HPDE6-E6E7 (cell line): ENCODE data around the gene PDLIM5.
"Not testable (repeated sequence)": the region's sequence is repeated elsewhere in the genome, so short reads cannot be mapped to it uniquely, and the experiment has no call there.

Source experiments
- DNase-seq: peaks from one replicate; pipeline ENCODE4 v3.0.0; 2011; ENCODE audit warnings: missing footprints; ENCODE audit errors: extremely low spot score

PDLIM5 gene

GRCh38 chr4:94528792-94529451 is 77.2 kb downstream of the PDLIM5 start:
- DNase-seq = no peak

- DNase-seq = no peak
Measured at GRCh38 chr4:94530073-94530472, 78.3 kb downstream of the PDLIM5 start.

- no peak for DNase-seq
Measured at GRCh38 chr4:94531991-94532789, 80.4 kb downstream of the PDLIM5 start.

GRCh38 chr4:94533405-94534223 is 81.9 kb downstream of the PDLIM5 start:
- DNase-seq = no peak

GRCh38 chr4:94534401-94535312 is 82.9 kb downstream of the PDLIM5 start:
- DNase-seq = peak; percentile 7

- no peak for DNase-seq
Measured at GRCh38 chr4:94536049-94536448, 84.3 kb downstream of the PDLIM5 start.

- DNase-seq = no peak
Measured at GRCh38 chr4:94536649-94537469, 85.1 kb downstream of the PDLIM5 start.

- no peak for DNase-seq
Measured at GRCh38 chr4:94537921-94538628, 86.3 kb downstream of the PDLIM5 start.

GRCh38 chr4:94540476-94540875 is 88.7 kb downstream of the PDLIM5 start:
- peak; percentile 72 for DNase-seq

GRCh38 chr4:94544811-94545210 is 93.1 kb downstream of the PDLIM5 start:
- no peak for DNase-seq

GRCh38 chr4:94545296-94545695 is 93.6 kb downstream of the PDLIM5 start:
- DNase-seq = no peak

- DNase-seq = no peak
Measured at GRCh38 chr4:94546949-94547348, 95.2 kb downstream of the PDLIM5 start.

GRCh38 chr4:94548571-94548970 is 96.8 kb downstream of the PDLIM5 start:
- peak; percentile 40 for DNase-seq

- no peak for DNase-seq
Measured at GRCh38 chr4:94550352-94550751, 98.6 kb downstream of the PDLIM5 start.

- no peak for DNase-seq
Measured at GRCh38 chr4:94550851-94551250, 99.1 kb downstream of the PDLIM5 start.

- DNase-seq = no peak
Measured at GRCh38 chr4:94551643-94552564, 100.2 kb downstream of the PDLIM5 start.

GRCh38 chr4:94556047-94556446 is 104.3 kb downstream of the PDLIM5 start:
- not testable (repeated sequence) for DNase-seq

- DNase-seq = not testable (repeated sequence)
Measured at GRCh38 chr4:94557632-94558031, 105.9 kb downstream of the PDLIM5 start.
